Skin epidermis (tissue), 12 donors: ENCODE measurements around the gene WFIKKN1.

Experiments used
- H3K27ac ChIP-seq, 21 experiments: fragments of 200-600 bp; sonication (generic) in 11 of 21; one replicate each; pipeline ENCODE4 v1.5.0; 2020; ENCODE audit warnings: mild to moderate bottlenecking in 3 of 21, inconsistent platforms in 2 of 21, moderate library complexity in 2 of 21
- H3K4me3 ChIP-seq, 7 experiments: fragments of 200-600 bp; sonication (generic) in 2 of 7; one replicate each; pipeline ENCODE4 v1.5.0; 2020; ENCODE audit warnings: inconsistent platforms in 2 of 7, mild to moderate bottlenecking in 2 of 7, moderate library complexity in 1 of 7

The WFIKKN1 gene

GRCh38 chr16:633336-634050 is 2.7 kb downstream of the WFIKKN1 start:
- no peak overlapping the region for H3K4me3 ChIP-seq
- H3K27ac ChIP-seq, result no peak overlapping the region

GRCh38 chr16:634051-634670 is 3.4 kb downstream of the WFIKKN1 start:
- Histone ChIP-seq H3K27ac (no peak overlapping the region), H3K4me3 (no peak overlapping the region)

- peak overlapping the region in 5 of 7 experiments; percentile 62 to 90 (median 73) for H3K4me3 ChIP-seq
- peak overlapping the region in 3 of 21 experiments; percentile 86 to 94 (median 92) for H3K27ac ChIP-seq
These were observed 4.2 kb downstream of the WFIKKN1 start for GRCh38 chr16:634996-635395.

- H3K27ac ChIP-seq, result peak overlapping the region; percentile 30 to 95 (median 88)
- H3K4me3 ChIP-seq, result peak overlapping the region; percentile 62 to 90 (median 73)
These were observed 4.9 kb downstream of the WFIKKN1 start for GRCh38 chr16:635573-636205.

- peak within 1 kb of the TSS; percentile 59 to 95 (median 88) for H3K27ac ChIP-seq
- H3K4me3 ChIP-seq, result peak within 1 kb of the TSS; percentile 62 to 90 (median 73)
These were observed 5.7 kb downstream of the WFIKKN1 start, which contains the start of gene METTL26 for GRCh38 chr16:636206-637080. METTL26 (minus strand) TSS chr16:636305; CDS start chr16:636290, 15 bp downstream.

GRCh38 chr16:637081-638018 is 6.6 kb downstream of the WFIKKN1 start:
- H3K4me3 ChIP-seq, result peak overlapping the region; percentile 62 to 90 (median 73)

GRCh38 chr16:638034-638543 is 7.3 kb downstream of the WFIKKN1 start:
- H3K4me3 ChIP-seq, result no peak overlapping the region
- H3K27ac ChIP-seq, result peak overlapping the region in 1 of 21 experiments; percentile 37

More at GRCh38 chr16:637081-638018, 6.6 kb downstream of the WFIKKN1 start:
- H3K27ac ChIP-seq, result peak overlapping the region in 18 of 21 experiments; percentile 77 to 95 (median 88)

- no peak overlapping the region for H3K4me3 ChIP-seq
- H3K27ac ChIP-seq, result no peak overlapping the region
These were observed 8.1 kb downstream of the WFIKKN1 start for GRCh38 chr16:638836-639235.

- Histone ChIP-seq H3K27ac (no peak overlapping the region), H3K4me3 (no peak overlapping the region)
These were observed 9.8 kb downstream of the WFIKKN1 start for GRCh38 chr16:640614-641013.

GRCh38 chr16:641326-642188 is 10.8 kb downstream of the WFIKKN1 start, which contains the start of gene MCRIP2:
MCRIP2 (plus strand) TSS chr16:641828; CDS start chr16:641992, 164 bp downstream.
- peak within 1 kb of the TSS in 20 of 21 experiments; percentile 16 to 82 (median 70) for H3K27ac ChIP-seq
- peak within 1 kb of the TSS; percentile 52 to 83 (median 71) for H3K4me3 ChIP-seq

GRCh38 chr16:642189-643049 is 11.6 kb downstream of the WFIKKN1 start:
- Histone ChIP-seq H3K27ac (peak overlapping the region in 19 of 21 experiments; percentile 16 to 82 (median 67)), H3K4me3 (peak overlapping the region; percentile 52 to 83 (median 71))

- H3K27ac ChIP-seq, result peak overlapping the region in 13 of 21 experiments; percentile 16 to 82 (median 72)
- H3K4me3 ChIP-seq, result peak overlapping the region in 4 of 7 experiments; percentile 52 to 83 (median 77)
These were observed 12.2 kb downstream of the WFIKKN1 start for GRCh38 chr16:643050-643368.

GRCh38 chr16:644556-644955 is 13.8 kb downstream of the WFIKKN1 start:
- no peak overlapping the region for H3K27ac ChIP-seq
- H3K4me3 ChIP-seq, result no peak overlapping the region

- Histone ChIP-seq H3K4me3 (no peak overlapping the region), H3K27ac (no peak overlapping the region)
These were observed 15.3 kb downstream of the WFIKKN1 start for GRCh38 chr16:645852-646678.

- H3K27ac ChIP-seq, result no peak overlapping the region
- H3K4me3 ChIP-seq, result no peak overlapping the region
These were observed 15.9 kb downstream of the WFIKKN1 start for GRCh38 chr16:646679-647172.
